Muscle layer of colon (tissue), 2 donors: ENCODE results near the gene SPEM2.

Source experiments
- H3K27ac ChIP-seq: one replicate; pipeline ENCODE4 v1.7.0; 2013; ENCODE audit warnings: low read depth, mild to moderate bottlenecking, low read length, moderate library complexity
- H3K27me3 ChIP-seq, 2 donors: one replicate each; pipeline ENCODE4 v1.7.0; 2013; ENCODE audit warnings: low read length in 2 of 2, mild to moderate bottlenecking in 2 of 2; ENCODE audit not compliant: insufficient read depth in 2 of 2, control insufficient read depth in 1 of 2
- H3K36me3 ChIP-seq: one replicate; pipeline ENCODE4 v1.7.0; 2013; ENCODE audit warnings: mild to moderate bottlenecking, low read length; ENCODE audit not compliant: insufficient read depth
- H3K4me1 ChIP-seq: one replicate; pipeline ENCODE4 v1.7.0; 2013; ENCODE audit warnings: mild to moderate bottlenecking, low read length; ENCODE audit not compliant: insufficient read depth
- H3K4me3 ChIP-seq, 2 donors: one replicate each; pipeline ENCODE4 v1.7.0; 2013; ENCODE audit warnings: low read length in 2 of 2, low read depth in 1 of 2, mild to moderate bottlenecking in 1 of 2, moderate library complexity in 1 of 2
- H3K9ac ChIP-seq: one replicate; pipeline ENCODE4 v1.7.0; 2013; ENCODE audit warnings: low read length
- H3K9me3 ChIP-seq: one replicate; pipeline ENCODE4 v1.7.0; 2013; ENCODE audit warnings: mild to moderate bottlenecking, low read length
- donor health status: abdominal sarcoma.
- donor health status: Adenocarcinoma of cecum.

SPEM2 gene

DNA sequence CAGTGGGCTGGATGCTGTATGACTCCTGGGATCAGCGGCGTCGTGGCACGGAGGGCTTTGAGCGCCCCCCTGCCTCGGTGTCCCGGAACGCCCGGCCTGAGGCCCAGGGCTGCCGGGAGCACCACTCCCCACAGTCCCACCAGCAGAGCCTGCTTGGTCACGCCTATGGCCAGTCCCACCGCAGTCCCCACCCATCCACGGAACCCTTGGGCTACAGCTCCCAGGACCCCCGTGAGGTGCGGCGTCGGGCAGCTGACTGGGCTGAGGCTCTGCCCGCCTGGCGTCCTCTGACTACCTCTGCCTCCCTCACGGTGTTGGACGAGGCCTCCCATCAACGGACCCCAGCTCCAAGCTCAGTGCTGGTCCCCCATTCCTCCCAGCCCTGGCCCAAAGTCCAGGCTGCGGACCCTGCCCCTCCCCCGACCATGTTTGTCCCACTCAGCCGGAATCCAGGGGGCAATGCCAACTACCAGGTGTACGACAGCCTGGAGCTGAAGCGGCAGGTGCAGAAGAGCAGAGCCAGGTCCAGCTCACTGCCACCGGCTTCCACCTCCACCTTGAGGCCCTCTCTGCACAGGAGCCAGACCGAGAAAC lies 1.6 kb downstream of the SPEM2 start:
- Histone ChIP-seq H3K4me3 (no peak overlapping the region), H3K27me3 (no peaks in the 10 kb centered on the region), H3K9ac (no peak overlapping the region)

GRCh38 chr17:7427549-7427948 lies 2.1 kb downstream of the SPEM2 start:
- Histone ChIP-seq H3K9me3 (no peaks in the 10 kb centered on the region), H3K27ac (no peak overlapping the region), H3K27me3 (peaks cover 0 to 5% of the 10 kb centered on the region in 2 donors)

More for the DNA sequence above, 1.6 kb downstream of the SPEM2 start:
- H3K4me1 ChIP-seq = no peaks in the 10 kb centered on the region
- no peaks in the 10 kb centered on the region for H3K9me3 ChIP-seq
- H3K36me3 ChIP-seq = no peaks in the 10 kb centered on the region
- H3K27ac ChIP-seq = no peak overlapping the region

DNA sequence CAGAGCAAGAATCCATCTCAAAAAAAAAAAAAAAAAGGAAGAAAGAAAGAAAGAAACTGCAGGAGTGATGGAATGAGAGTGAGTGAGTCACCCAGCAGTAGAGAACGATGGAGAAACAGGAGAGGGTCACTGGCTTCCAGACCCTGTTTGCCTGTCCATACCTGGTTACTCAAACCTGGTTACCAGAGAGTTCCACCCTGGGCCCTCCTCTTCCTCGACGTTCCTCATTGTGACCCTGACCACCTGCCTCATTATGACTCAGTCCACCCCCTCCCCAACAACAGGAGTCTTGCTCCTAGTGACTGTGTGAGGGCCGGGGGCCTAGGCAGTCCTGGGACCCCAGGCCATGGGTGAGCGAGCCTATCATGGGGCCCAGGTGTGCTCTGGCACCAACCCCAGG lies 3.1 kb downstream of the SPEM2 start, which contains the start of gene SPEM3:
Gene SPEM3, plus strand, starts transcription at position 301 of the 400 bp plus-strand sequence. Its CDS starts 46 bp downstream, at position 347.
- H3K36me3 ChIP-seq = no peaks in the 10 kb centered on the region
- no peaks in the 10 kb centered on the region for H3K4me1 ChIP-seq
- H3K4me3 ChIP-seq = no peak within 1 kb of the TSS

More at GRCh38 chr17:7427549-7427948, 2.1 kb downstream of the SPEM2 start:
- Histone ChIP-seq H3K9ac (no peak overlapping the region), H3K36me3 (no peaks in the 10 kb centered on the region), H3K4me1 (no peaks in the 10 kb centered on the region), H3K4me3 (no peak overlapping the region)

DNA sequence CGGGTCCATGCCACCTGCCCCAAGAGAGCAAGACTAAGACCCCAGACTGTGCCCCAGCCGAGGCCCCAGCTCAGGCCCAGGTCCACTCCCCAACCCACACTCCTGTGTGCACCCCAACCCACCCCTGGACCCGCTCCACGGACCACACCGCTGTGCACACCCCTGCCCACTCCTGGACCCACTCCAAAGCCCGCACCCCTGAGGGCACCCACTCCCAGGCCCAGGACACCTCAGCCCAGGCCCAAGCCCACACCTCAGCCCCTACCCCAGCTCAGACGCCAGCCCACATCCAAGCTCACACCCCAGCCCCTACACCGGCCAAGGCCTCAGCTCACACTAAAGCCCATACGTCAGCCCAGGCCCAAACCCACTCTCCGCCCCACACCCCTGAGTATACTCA lies 4.3 kb downstream of the SPEM2 start:
- Histone ChIP-seq H3K27ac (no peak overlapping the region), H3K9ac (no peak overlapping the region), H3K4me1 (no peaks in the 10 kb centered on the region), H3K27me3 (peaks cover 0 to 19% of the 10 kb centered on the region in 2 donors), H3K36me3 (no peaks in the 10 kb centered on the region), H3K4me3 (no peak overlapping the region), H3K9me3 (no peaks in the 10 kb centered on the region)

More for the DNA sequence above, 3.1 kb downstream of the SPEM2 start, which contains the start of gene SPEM3:
- no peak within 1 kb of the TSS for H3K9ac ChIP-seq
- H3K9me3 ChIP-seq = no peaks in the 10 kb centered on the region
- peaks cover 0 to 7% of the 10 kb centered on the region in 2 donors for H3K27me3 ChIP-seq
- H3K27ac ChIP-seq = no peak within 1 kb of the TSS

GRCh38 chr17:7431231-7431630 lies 5.8 kb downstream of the SPEM2 start:
- H3K9me3 ChIP-seq = no peaks in the 10 kb centered on the region
- no peaks in the 10 kb centered on the region for H3K36me3 ChIP-seq
- no peak overlapping the region for H3K9ac ChIP-seq
- H3K4me3 ChIP-seq = no peak overlapping the region
- H3K4me1 ChIP-seq = peaks cover 8% of the 10 kb centered on the region
- peaks cover 12 to 34% of the 10 kb centered on the region in 2 donors for H3K27me3 ChIP-seq
- H3K27ac ChIP-seq = no peak overlapping the region

GRCh38 chr17:7432296-7432695 lies 6.9 kb downstream of the SPEM2 start:
- Histone ChIP-seq H3K27ac (no peak overlapping the region), H3K9me3 (no peaks in the 10 kb centered on the region), H3K9ac (no peak overlapping the region), H3K4me1 (peaks cover 13% of the 10 kb centered on the region), H3K27me3 (peaks cover 16 to 41% of the 10 kb centered on the region in 2 donors), H3K4me3 (no peak overlapping the region), H3K36me3 (no peaks in the 10 kb centered on the region)

GRCh38 chr17:7435676-7436555 lies 10.5 kb downstream of the SPEM2 start:
- Histone ChIP-seq H3K4me1 (peaks cover 38% of the 10 kb centered on the region), H3K27me3 (peaks cover 47 to 78% of the 10 kb centered on the region in 2 donors), H3K36me3 (no peaks in the 10 kb centered on the region), H3K9me3 (no peaks in the 10 kb centered on the region), H3K9ac (no peak overlapping the region), H3K27ac (peak overlapping the region; percentile 12), H3K4me3 (peak overlapping the region; percentile 41 to 47)

GRCh38 chr17:7436556-7437368 lies 11.3 kb downstream of the SPEM2 start:
- no peaks in the 10 kb centered on the region for H3K9me3 ChIP-seq
- H3K27ac ChIP-seq = no peak overlapping the region
- H3K36me3 ChIP-seq = no peaks in the 10 kb centered on the region
- peaks cover 56 to 86% of the 10 kb centered on the region in 2 donors for H3K27me3 ChIP-seq
- peak overlapping the region in 1 of 2 donors; percentile 27 for H3K4me3 ChIP-seq
- H3K4me1 ChIP-seq = peaks cover 38% of the 10 kb centered on the region
- H3K9ac ChIP-seq = no peak overlapping the region

DNA sequence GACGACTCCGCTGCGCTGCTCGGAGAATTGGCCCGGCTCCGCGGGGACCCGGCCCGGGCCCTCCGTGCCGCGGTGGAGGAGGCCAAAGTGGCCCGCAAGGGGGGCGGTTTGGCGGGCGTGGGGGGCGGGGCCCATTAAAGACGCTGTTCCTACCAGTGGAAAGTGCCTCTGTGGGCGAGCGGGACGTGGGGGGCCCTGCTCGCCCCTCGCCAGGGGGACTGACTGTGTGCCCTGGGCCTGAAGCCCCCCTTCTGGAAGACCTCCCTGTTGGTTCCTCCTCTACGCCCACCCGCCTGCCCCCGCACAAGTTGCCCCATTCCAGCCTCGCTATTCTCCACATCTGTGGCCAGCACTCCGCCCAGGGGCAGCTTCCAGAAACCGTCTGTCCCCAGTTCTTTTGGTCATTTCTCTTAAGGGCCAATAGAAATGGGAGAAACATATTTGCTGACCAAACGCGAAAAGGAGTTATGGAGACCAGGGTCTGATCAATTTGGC lies 12.0 kb downstream of the SPEM2 start:
- Histone ChIP-seq H3K27ac (no peak overlapping the region), H3K27me3 (peaks cover 57 to 89% of the 10 kb centered on the region in 2 donors), H3K4me3 (peak overlapping the region in 1 of 2 donors; percentile 27), H3K4me1 (peaks cover 38% of the 10 kb centered on the region), H3K36me3 (no peaks in the 10 kb centered on the region), H3K9me3 (no peaks in the 10 kb centered on the region), H3K9ac (no peak overlapping the region)

DNA sequence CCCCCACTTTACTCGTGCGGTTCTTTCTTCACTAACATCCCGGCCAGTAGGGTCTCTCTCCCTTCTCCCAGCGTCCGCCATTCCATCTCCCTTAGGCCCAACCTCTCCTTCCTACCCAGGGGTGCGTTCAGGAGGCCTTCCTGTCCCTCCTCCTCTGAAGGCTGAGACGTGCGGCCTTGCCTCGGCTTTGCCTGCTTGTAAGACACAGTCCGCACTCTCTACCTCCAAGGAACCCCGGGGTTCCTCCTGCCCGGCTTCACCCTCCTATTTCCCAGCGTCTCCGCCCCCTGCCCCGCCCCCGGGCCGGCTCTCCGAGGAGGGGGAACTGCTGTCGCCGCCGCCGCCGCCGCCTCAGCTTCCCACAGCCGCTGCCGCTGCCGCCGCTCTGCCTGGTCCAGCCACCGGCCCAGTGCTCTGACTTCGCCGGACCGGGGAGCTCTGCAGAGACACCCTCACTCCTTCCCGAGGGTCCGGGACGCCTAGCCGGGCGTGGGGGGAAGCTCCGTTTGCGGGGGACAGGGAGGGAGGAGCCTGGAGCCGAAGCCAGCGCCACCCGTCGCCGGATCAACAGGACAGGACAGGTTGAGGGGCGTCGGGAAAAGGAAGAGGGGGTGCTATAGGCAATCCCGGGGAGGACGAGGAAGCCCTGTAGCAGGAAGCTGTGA lies 12.7 kb downstream of the SPEM2 start:
- Histone ChIP-seq H3K27ac (no peak overlapping the region), H3K27me3 (peaks cover 60 to 94% of the 10 kb centered on the region in 2 donors), H3K4me3 (no peak overlapping the region), H3K36me3 (no peaks in the 10 kb centered on the region), H3K9me3 (no peaks in the 10 kb centered on the region), H3K4me1 (peaks cover 38% of the 10 kb centered on the region), H3K9ac (no peak overlapping the region)
